Activated naive CD8-positive, alpha-beta T cell treated with anti-CD3 and anti-CD28 coated beads, Interleukin-2, amount 10 ng/mL, durations not matched to agents 7 days and 5 days (primary cell): ENCODE data around the gene ACSF2. TPM values are rescaled to one million over a fixed set of nuclear protein-coding genes. Genes with fewer than 3 reads are reported as not detected.
A peak's percentile ranks its signal among the peaks of the same experiment; 100 is the strongest.
"Not testable (repeated sequence)": the region's sequence is repeated elsewhere in the genome, so short reads cannot be mapped to it uniquely, and the experiment has no call there.

Experiments
- ATAC-seq: fragments of 150-1000 bp; cut with Tn5 transposase; one replicate; pipeline ENCODE4 v1.10.0; 2021; ENCODE audit warnings: low read depth, moderate library complexity
- POLR2A ChIA-PET: fragments of 350-600 bp; sonication (Branson Sonifier 250); formaldehyde crosslinking; loops from one replicate; lab custom pipeline; 2021; ENCODE audit warnings: antibody characterized with exemption; lab: Charles Lee
- DNase-seq: peaks from one replicate; pipeline ENCODE4 v3.0.0; 2021
- H3K27ac Mint-ChIP-seq: one replicate; pipeline ENCODE4 v1.8.0; 2022; ENCODE audit warnings: mild to moderate bottlenecking, mixed read lengths
- H3K27me3 Mint-ChIP-seq: one replicate; pipeline ENCODE4 v1.8.0; 2022; ENCODE audit warnings: mild to moderate bottlenecking, moderate library complexity, mixed read lengths
- H3K36me3 Mint-ChIP-seq: one replicate; pipeline ENCODE4 v1.8.0; 2021; ENCODE audit warnings: mild to moderate bottlenecking, mixed read lengths
- H3K4me1 Mint-ChIP-seq: one replicate; pipeline ENCODE4 v1.8.0; 2021; ENCODE audit warnings: mixed read lengths
- H3K4me3 Mint-ChIP-seq: one replicate; pipeline ENCODE4 v1.8.0; 2022; ENCODE audit warnings: mild to moderate bottlenecking, moderate library complexity, mixed read lengths
- H3K9me3 Mint-ChIP-seq: one replicate; pipeline ENCODE4 v1.8.0; 2021; ENCODE audit warnings: mixed read lengths
- total RNA-seq, 2 experiments: library from RNA; stranded (reverse); gene quantifications; one replicate each; pipeline ENCODE4 v1.2.3, GENCODE V29; 2021

The ACSF2 gene
- total RNA-seq, 2 experiments from 2014 or later = 42.1 to 45.0 TPM

DNA sequence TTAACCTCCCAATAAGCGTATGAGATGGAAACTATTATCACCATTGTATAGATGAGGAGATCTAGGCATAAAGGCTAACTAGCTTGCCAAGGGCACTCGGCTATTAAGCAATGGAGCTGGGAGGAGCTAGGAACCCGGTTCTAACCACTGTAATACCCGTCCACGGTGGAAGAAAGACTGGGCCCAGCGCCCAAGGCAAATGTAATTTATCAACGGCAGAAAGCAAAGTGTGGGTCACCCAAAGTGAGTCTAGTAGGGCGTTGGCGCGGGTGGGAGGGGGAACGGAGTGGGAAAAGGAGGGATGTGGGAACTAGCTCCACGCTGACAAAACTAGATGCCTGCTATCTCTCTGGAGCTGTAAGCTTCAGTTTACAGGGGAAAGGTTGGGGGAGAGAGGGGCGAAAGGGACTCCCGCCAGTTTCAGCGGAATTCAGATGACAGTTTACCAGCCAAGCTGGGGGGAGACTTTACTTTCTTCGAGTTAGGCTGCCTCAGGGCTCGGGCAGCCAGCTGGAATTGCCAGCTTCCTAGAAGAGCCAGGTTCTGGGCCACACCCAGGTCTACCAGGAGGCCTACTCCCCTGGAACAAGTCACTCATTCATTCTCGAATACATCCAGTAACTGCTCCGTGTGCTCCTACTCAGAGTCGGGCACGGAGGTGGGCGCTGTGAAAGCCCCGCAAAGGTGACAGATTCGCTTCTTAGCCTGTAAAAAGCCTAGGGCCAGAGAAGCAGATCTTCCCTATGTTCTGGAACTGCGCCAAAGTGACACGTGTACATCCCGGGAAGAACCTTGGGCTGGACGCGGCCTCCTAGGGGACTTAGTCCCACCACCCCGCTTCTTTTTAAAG, 29.5 kb upstream of the ACSF2 start:
- H3K27me3 Mint-ChIP-seq = no peaks in the 10 kb centered on the region
- peak overlapping the region; percentile 98 for H3K4me3 Mint-ChIP-seq
- peak overlapping the region; percentile 88 for H3K27ac Mint-ChIP-seq
- ATAC-seq (peak; percentile 20), DNase-seq (no peak)
- H3K9me3 Mint-ChIP-seq = peaks cover 3% of the 10 kb centered on the region
- H3K36me3 Mint-ChIP-seq = peaks cover 11% of the 10 kb centered on the region
- POLR2A ChIA-PET = interaction anchor here (0.8 to 3.8 kb wide), 15 partner anchors 13 to 469 kb away, joined by 3 to 39 read pairs (median 5); partner anchors contain the start of genes ACSF2, EME1, MRPL27 and XYLT2
- H3K4me1 Mint-ChIP-seq = peaks cover 21% of the 10 kb centered on the region

GRCh38 chr17:50397111-50397918, 28.7 kb upstream of the ACSF2 start, which contains the start of gene LRRC59:
LRRC59 (minus strand) TSS chr17:50397523; CDS start chr17:50397317, 206 bp downstream.
- Mint-ChIP-seq H3K27me3 (peaks cover 1% of the 10 kb centered on the region), H3K36me3 (peaks cover 11% of the 10 kb centered on the region), H3K27ac (peak within 1 kb of the TSS; percentile 88), H3K4me1 (peaks cover 21% of the 10 kb centered on the region), H3K4me3 (peak within 1 kb of the TSS; percentile 98), H3K9me3 (peaks cover 3% of the 10 kb centered on the region)
- DNase-seq = peak; percentile 98
- POLR2A ChIA-PET = interaction anchor here (0.6 to 3.8 kb wide), 15 partner anchors 15 to 516 kb away, joined by 3 to 39 read pairs (median 5); partner anchors contain the start of genes ACSF2, EME1, MRPL27 and XYLT2
- peak; percentile 94 for ATAC-seq

DNA sequence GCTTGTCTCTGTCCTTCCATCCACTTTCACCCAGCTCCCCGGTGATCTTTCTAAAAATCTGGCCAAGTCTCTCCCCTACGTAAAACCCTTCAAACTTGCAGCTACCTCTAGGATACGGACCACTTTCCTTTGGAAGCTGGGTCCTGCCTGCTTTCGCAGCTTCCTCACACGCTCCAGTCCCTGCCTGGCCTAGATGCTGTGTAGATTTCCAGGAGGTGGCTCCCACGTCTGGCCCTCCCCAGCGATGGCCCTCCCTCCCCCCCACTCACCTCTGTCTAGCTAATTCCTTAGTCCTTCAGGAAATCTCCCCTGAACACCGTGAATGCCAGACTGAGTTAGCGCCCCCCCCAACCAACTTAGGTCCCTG, 28.1 kb upstream of the ACSF2 start:
- DNase-seq = no peak
- Mint-ChIP-seq H3K36me3 (peaks cover 11% of the 10 kb centered on the region), H3K4me1 (peaks cover 21% of the 10 kb centered on the region), H3K27ac (peak overlapping the region; percentile 84), H3K27me3 (peaks cover 1% of the 10 kb centered on the region), H3K4me3 (peak overlapping the region; percentile 98), H3K9me3 (peaks cover 3% of the 10 kb centered on the region)
- POLR2A ChIA-PET = interaction anchor here (0.6 to 3.8 kb wide), 13 partner anchors 17 to 516 kb away, joined by 3 to 39 read pairs (median 5); partner anchors contain the start of genes ACSF2, EME1, MRPL27 and XYLT2
- no peak for ATAC-seq

GRCh38 chr17:50398672-50399071, 27.3 kb upstream of the ACSF2 start:
- not testable (repeated sequence) for ATAC-seq, DNase-seq, H3K4me3 Mint-ChIP-seq, H3K27me3 Mint-ChIP-seq, H3K9me3 Mint-ChIP-seq, H3K27ac Mint-ChIP-seq, H3K36me3 Mint-ChIP-seq
- POLR2A ChIA-PET = interaction anchor here (3.8 kb wide), 1 partner anchor 25 kb away, joined by 39 read pairs; the partner anchor contains the start of genes EME1 and MRPL27
- H3K4me1 Mint-ChIP-seq = peaks cover 21% of the 10 kb centered on the region

DNA sequence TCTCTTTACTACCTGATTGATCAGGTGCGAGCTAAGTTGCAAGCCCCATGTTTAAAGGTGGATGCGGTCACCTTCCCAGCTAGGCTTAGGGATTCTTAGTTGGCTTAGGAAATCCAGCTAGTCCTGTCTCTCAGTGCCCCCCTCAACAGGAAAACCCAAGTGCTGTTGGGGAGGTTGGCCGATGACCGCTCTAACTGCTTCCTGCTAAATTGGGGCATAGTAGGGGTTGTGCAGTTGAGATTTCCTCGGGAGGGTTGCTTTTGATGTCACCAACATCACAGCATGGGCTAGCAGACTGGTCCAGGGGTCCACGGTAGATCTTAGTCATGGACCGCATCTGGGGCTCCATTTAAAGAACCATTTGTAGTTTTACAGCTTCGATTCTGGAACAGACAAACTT, 26.4 kb upstream of the ACSF2 start:
- DNase-seq, H3K27ac Mint-ChIP-seq, ATAC-seq, H3K4me3 Mint-ChIP-seq, POLR2A ChIA-PET, H3K36me3 Mint-ChIP-seq, H3K9me3 Mint-ChIP-seq, H3K27me3 Mint-ChIP-seq: not testable (repeated sequence)
- H3K4me1 Mint-ChIP-seq = peaks cover 20% of the 10 kb centered on the region

DNA sequence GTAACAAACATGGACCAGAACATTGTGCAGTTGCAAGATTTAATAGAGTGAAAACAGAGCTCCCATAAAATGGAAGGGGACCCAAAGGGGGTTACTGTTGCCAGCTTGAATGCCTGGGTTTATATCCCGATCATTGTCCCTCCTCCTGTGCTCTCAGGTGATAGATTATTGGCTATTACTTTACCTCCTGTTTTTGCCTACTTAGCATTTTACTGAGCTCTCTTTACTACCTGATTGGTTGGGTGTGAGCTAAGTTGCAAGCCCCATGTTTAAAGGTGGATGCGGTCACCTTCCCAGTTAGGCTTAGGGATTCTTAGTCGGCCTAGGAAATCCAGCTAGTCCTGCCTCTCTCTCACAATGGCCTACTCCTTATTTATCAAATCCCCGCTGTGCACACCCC, 20.7 kb upstream of the ACSF2 start:
- H3K4me3 Mint-ChIP-seq, H3K27ac Mint-ChIP-seq, DNase-seq, H3K4me1 Mint-ChIP-seq, POLR2A ChIA-PET, H3K9me3 Mint-ChIP-seq, ATAC-seq, H3K36me3 Mint-ChIP-seq: not testable (repeated sequence)
- H3K27me3 Mint-ChIP-seq = peaks cover 22% of the 10 kb centered on the region

GRCh38 chr17:50406578-50406977, 19.4 kb upstream of the ACSF2 start:
- H3K27ac Mint-ChIP-seq = no peak overlapping the region
- H3K4me1 Mint-ChIP-seq = no peaks in the 10 kb centered on the region

DNA sequence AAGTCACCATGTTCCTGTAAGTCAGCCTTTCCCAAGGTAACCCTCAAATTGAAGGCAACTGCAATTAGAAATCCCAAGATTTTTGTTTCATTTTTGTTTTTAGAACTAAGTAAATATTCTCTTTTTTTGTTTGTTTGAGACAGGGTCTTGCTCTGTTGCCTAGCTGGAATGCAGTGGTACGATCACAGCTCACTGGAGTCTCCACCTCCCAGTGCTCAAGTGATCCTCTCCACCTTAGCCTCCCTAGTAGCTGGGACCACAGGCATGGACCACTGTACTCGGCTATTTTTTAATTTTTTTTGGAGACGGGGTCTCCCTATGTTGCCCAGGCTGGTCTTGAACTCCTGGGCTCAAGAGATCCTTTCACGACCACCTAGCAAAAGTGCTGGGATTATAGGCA, 18.1 kb upstream of the ACSF2 start:
- DNase-seq (no peak), ATAC-seq (no peak)
- Mint-ChIP-seq H3K27me3 (peaks cover 32% of the 10 kb centered on the region), H3K36me3 (no peaks in the 10 kb centered on the region), H3K4me3 (no peak overlapping the region), H3K4me1 (no peaks in the 10 kb centered on the region), H3K27ac (no peak overlapping the region), H3K9me3 (no peaks in the 10 kb centered on the region)
- POLR2A ChIA-PET = interaction anchor here (0.7 kb wide), 1 partner anchor 398 kb away, joined by 7 read pairs; no protein-coding TSS in a partner anchor

More at GRCh38 chr17:50406578-50406977, 19.4 kb upstream of the ACSF2 start:
- H3K27me3 Mint-ChIP-seq = peaks cover 24% of the 10 kb centered on the region
- H3K4me3 Mint-ChIP-seq = no peak overlapping the region
- ATAC-seq (no peak), DNase-seq (no peak)
- POLR2A ChIA-PET = interaction anchor here (0.5 kb wide), 1 partner anchor 97 kb away, joined by 3 read pairs; no protein-coding TSS in a partner anchor
- no peaks in the 10 kb centered on the region for H3K36me3 Mint-ChIP-seq
- H3K9me3 Mint-ChIP-seq = no peaks in the 10 kb centered on the region

- H3K9me3 Mint-ChIP-seq = no peaks in the 10 kb centered on the region
- DNase-seq (no peak), ATAC-seq (no peak)
- no peaks in the 10 kb centered on the region for H3K4me1 Mint-ChIP-seq
- H3K4me3 Mint-ChIP-seq = no peak overlapping the region
- H3K27me3 Mint-ChIP-seq = peaks cover 24% of the 10 kb centered on the region
- H3K36me3 Mint-ChIP-seq = no peaks in the 10 kb centered on the region
- no peak overlapping the region for H3K27ac Mint-ChIP-seq
- POLR2A ChIA-PET = interaction anchor here (1.1 kb wide), 1 partner anchor 16 kb away, joined by 3 read pairs; the partner anchor contains the start of gene LRRC59
Measured at GRCh38 chr17:50412188-50412732, 13.8 kb upstream of the ACSF2 start.

DNA sequence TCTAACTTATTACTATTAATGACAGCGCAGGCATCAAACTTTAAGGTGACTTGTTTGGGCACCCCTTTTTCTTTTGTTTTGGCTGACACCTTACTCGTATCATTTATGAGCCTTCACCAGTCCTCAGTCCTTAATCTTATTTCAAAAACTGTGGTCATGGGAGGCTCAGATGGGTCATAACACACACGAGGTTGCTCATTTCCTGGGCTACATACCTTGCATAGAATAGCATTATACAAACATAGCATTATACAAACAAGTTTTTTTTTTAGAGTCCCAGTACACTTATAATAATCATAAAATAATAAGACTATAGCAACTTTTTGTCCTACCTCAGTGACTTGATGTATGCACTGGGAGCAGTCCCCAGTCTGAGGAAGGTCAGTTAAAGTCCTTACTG, 11.2 kb upstream of the ACSF2 start:
- Mint-ChIP-seq H3K27ac (no peak overlapping the region), H3K27me3 (peaks cover 26% of the 10 kb centered on the region), H3K4me3 (no peak overlapping the region), H3K9me3 (peaks cover 5% of the 10 kb centered on the region), H3K36me3 (peaks cover 3% of the 10 kb centered on the region), H3K4me1 (no peaks in the 10 kb centered on the region)
- ATAC-seq (no peak), DNase-seq (no peak)
- POLR2A ChIA-PET = no interaction called here

GRCh38 chr17:50419577-50419976, 6.4 kb upstream of the ACSF2 start:
- peak overlapping the region; percentile 6 for H3K27ac Mint-ChIP-seq
- POLR2A ChIA-PET = not testable (repeated sequence)

GRCh38 chr17:50420419-50421112, 5.5 kb upstream of the ACSF2 start:
- Mint-ChIP-seq H3K4me3 (peak overlapping the region; percentile 71), H3K4me1 (peaks cover 17% of the 10 kb centered on the region), H3K27ac (peak overlapping the region; percentile 86), H3K27me3 (peaks cover 7% of the 10 kb centered on the region), H3K9me3 (peaks cover 5% of the 10 kb centered on the region), H3K36me3 (peaks cover 3% of the 10 kb centered on the region)
- POLR2A ChIA-PET = interaction anchor here (0.6 to 2.1 kb wide), 4 partner anchors 10 to 47 kb away, joined by 3 to 7 read pairs (median 5); partner anchors contain the start of gene LRRC59
- DNase-seq (no peak), ATAC-seq (no peak)

More at GRCh38 chr17:50419577-50419976, 6.4 kb upstream of the ACSF2 start:
- H3K4me1 Mint-ChIP-seq = peaks cover 11% of the 10 kb centered on the region
- DNase-seq, H3K36me3 Mint-ChIP-seq, H3K27me3 Mint-ChIP-seq, H3K4me3 Mint-ChIP-seq, H3K9me3 Mint-ChIP-seq, ATAC-seq: not testable (repeated sequence)
